Panc1 (cell line): ENCODE results near the gene TBC1D17.

ENCODE experiments used
- CTCF ChIP-seq: fragments of 450-650 bp; IDR thresholded peaks from 2 replicates; pipeline ENCODE4 v1.5.1; 2017; ENCODE audit warnings: mild to moderate bottlenecking
- POLR2AphosphoS5 ChIP-seq: IDR thresholded peaks from 2 replicates; pipeline ENCODE4 v1.6.1; 2012; ENCODE audit warnings: mild to moderate bottlenecking, low read depth, low read length, moderate library complexity
- REST ChIP-seq, 2 experiments: IDR thresholded peaks; 2 replicates each; pipeline ENCODE4 v1.6.1; 2011 to 2012; ENCODE audit warnings: low read depth in 2 of 2, control low read depth in 1 of 2, low read length in 1 of 2, mild to moderate bottlenecking in 1 of 2, moderate library complexity in 1 of 2; ENCODE audit not compliant: insufficient read depth in 1 of 2
- SIN3A ChIP-seq: IDR thresholded peaks from 2 replicates; pipeline ENCODE4 v1.6.1; 2012; ENCODE audit warnings: low read depth, mild to moderate bottlenecking, low read length, moderate library complexity, borderline replicate concordance; ENCODE audit not compliant: insufficient read depth
- TCF7L2 ChIP-seq: IDR thresholded peaks from 2 replicates; pipeline ENCODE4 v1.6.1; 2011; ENCODE audit warnings: mild to moderate bottlenecking, low read depth, low read length, inconsistent platforms

DNA sequence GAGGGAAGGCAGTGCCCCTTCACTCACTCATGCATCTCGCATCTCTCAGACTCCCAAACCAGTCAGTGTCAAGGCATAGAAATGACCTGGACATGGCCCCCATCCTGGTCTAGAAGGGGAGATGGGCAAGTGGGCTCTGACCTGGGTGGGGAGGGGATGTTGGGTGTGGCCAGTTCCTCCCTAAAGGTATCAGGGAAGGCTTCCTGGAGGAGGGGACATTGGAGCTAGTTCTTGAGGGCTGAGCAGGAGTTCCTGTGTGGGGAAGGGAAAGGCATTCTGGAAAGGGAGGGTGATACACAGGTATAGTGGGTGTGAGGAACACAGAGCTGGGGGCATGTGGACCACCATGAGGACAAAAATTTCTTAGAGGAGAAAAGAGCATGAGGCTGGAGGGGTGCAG lies 15.2 kb downstream of the TBC1D17 start:
- no peak for TF ChIP-seq REST (IDR thresholded peaks at IDR 0.05; ENCODE audit: insufficient read depth in 1 of 2, low read depth in 2 of 2, low read length in 1 of 2)
- no peak for TF ChIP-seq POLR2AphosphoS5
- TF ChIP-seq CTCF = no peak
- no peak for TF ChIP-seq SIN3A
- no peak for TF ChIP-seq TCF7L2
